IPS-NIHi11 (cell line): ENCODE data around the gene TLDC2.

Experiments
- DNase-seq: peaks from one replicate; pipeline ENCODE4 v3.0.0; 2012; ENCODE audit warnings: mixed read lengths, low spot score

Gene TLDC2

DNA sequence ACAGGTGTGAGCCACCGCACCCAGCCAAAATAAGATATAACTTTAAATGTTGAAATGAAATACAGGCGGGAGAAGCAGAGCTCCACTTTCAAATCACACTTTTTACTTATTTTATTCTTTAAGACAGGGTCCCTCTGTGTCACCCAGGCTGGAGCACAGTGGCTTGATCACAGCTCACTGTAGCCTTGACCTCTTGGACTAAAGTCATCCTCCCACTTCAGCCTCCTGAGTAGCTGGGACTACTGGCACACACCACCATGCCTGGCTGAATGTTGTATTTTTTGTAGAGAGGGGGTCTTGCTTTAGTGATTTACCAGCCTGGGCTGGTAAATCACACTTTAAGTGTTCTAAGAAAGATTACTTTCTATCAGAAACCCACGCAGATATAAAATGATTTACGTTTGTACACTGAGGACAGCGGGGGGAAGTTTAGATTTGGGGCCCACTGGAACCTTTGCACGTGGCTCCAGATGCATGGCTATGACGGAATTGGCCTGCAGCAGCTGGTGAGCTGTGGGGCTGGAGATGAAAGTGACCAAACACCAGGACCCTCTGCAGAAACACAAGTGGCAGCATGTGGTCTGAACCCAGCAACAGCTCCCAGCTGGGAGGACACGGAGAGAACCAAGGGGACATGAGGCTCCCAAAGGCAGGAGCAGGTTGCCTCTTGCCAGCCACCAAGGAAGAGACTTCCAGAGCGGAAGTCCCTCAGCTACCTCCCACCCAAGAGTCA is 26.4 kb upstream of the TLDC2 start:
- no peak for DNase-seq

DNA sequence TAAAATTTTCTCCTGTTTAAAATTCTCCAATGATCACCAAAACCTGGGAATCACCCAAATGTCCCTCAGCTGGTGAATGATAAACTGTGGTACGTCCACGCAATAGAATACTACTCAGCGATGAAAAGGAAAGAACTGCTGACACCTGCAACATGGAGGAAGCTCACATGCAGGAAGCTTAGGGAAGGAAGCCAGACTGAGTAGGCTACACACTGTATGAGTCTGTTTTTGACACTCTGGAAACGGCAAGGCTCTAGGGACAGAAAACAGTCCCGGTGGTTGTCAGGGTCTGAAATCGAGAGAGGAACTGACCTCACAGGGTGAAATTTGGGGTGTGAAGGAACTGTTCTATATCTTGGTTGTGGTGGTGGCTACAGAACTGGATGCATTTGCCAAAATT is 25.2 kb upstream of the TLDC2 start:
- no peak for DNase-seq

DNA sequence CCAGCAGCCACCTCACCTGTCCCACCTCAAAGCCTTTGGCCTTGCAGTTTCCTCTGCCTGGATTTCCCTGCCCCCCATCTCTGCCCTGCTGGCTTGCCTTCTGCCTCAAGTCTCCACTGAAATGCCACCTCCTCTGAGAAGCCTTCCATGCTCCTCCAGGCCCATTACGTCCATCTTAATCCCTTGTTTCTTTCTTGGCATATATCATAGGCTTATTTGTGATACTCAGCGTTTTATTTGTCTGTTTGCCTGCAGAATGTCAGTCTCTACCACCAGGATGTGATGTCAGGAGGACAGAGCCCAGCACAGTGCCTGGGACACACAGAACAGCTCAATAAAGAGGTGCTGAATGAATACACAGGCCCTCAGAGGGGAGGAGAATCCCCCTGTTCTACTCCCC is 24.4 kb upstream of the TLDC2 start:
- no peak for DNase-seq

DNA sequence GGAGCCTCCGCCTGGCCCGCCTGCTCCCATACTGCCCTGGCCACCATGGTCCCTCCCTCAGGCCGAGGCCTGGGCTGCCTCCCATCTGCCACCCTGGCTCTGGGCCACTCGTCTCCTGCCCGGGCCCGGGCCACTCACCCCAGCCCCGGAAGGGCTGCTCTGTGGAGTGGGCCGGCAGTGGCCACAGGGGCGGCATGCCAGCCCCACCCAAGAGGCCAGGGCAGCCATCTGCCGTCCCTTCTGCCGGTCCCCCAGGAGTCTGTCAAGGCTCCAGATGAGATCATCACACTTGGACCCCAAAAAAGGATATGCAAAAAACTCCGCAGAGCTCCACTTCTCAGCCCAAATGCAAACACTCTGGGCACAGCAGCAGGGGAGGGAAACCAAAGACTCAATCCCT is 23.8 kb upstream of the TLDC2 start:
- no peak for DNase-seq

DNA sequence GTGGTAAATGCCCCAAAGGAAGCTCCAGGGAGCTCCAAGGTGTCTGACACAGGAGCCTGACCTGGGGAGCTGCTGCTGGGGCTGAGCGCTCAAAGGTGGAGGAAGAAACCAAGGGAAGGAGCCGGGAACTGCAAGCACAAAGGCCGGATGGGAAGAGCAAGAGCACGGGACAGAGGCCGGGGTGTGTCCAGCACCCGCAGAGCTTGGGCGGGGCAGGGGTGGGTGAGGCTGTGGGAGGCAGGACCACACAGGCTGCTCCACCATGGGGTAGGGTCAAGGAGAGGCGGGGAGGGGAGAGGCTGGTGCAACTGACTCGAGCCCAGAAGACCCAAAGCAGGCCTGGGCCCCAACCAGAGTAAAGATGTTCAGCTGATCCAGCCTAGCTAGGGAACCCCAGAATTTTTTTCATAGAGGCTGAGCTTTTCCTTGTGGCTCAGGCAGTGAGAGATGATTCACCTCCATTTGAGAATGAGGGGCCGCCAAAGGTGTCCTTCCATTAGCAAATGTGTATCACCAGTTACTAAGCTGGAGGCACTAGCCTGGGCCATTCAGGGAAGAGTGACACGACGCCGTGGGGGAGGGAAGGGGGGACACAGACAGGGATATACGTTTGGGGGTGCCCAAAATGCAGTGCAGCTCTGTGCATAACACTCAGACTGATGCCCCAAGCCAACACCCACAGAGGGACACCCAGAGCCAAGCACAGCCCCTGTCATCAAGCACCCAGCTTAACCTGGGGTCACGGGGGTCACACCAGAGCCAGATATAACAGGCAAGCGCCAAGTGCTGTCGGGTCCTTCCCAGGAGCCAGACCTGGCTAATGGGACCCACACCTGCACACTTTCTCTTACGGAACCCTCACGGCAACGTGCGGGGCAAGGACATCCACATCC is 21.3 kb upstream of the TLDC2 start:
- DNase-seq = no peak

DNA sequence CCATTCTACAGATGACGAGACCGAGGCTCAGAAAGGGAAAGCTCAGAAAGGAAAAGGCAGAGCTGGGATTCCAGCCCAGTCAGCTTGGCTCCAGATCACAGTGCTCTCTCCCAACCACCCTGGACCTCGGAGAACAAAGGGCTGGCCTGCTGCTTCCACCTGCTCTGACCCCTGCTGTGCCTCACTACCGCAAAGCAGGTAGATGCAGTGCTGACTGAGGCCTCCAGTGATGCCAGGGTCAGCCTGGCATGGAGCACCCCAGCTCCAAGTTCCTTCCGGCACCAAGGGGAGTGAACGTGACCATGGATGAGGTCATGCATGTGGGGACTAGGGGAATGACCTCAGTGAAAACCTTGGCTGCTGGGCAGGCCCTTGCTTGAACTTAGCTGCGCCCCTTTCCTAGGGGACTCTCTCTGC is 20.7 kb upstream of the TLDC2 start:
- DNase-seq = no peak

DNA sequence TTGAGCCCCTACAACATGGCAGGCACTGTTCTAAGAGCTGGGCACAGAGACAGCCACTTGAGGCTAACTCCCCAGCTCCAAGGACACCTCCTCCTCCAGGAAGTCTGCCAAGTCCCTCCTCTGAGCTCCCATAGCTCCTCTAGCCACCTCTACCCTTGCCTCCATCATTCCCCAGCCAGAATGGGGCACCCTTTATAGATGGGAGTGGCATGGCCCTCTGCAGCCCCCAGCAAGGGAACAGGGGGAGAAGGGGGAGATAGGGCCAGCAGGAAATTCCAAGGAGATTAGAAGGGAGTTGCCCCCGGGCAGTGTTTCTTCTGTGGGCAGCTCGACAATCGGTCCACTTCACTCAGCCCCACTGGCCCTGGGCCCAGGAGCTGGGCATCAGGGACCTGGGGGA is 19.7 kb upstream of the TLDC2 start:
- DNase-seq = no peak

DNA sequence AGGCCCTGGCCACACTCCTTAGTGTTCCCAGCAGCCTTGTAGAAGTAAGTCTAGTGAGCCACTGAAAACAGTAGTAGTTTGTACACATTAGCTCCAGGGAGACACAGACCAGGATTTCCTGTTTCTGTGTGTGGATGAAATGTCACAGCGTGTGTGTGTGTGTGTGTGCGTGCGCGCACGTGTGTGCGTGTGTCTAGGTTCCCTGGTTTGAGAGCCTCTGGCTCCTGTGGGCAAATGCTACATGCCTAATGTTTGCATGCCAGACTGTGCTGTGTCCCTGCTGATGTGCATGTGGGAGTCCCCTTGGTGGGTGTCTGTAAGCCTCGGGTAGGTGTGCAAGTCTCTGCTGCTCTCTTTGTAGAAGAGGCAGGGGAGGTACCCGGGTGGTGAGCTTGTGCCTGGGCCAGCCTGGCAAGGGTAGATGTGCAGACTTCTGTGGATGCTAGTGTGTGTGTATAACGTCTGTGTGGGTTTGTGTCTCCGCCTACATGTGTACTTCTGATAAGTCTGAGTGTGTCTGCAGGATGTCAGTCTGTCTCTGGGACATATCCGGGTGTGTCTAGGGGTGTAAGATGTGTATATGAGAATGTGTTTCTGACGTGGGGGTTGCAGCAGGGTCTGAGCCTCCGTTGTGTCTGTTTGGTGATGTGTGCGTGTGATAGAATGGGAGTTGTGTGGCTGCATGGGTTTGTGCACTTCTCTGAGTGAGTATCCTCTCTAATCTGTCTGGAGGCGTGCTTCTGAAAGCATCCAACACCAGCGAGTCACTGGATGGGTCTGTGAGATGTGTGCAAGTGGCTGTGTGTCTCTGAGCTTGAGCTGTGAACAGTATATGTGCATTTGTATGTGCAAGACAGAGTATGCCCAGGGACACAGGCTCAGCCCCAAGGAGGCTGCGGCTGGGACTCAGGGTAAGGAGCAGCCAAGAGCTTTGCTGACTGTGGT is 19.0 kb upstream of the TLDC2 start:
- DNase-seq = no peak

DNA sequence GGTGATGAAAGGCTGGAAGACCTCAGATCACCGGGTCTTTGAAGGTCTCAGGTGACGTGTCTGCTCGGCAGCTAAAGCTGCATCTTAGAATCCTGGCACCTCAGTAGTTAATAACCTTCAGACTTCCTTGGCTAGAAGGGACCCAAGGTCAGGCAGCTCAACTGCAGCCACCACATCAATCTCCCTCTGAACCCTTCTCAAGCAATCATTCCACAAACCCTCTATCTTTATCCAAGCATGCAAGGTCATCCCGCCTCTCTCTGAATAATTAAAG is 16.7 kb upstream of the TLDC2 start:
- no peak for DNase-seq

DNA sequence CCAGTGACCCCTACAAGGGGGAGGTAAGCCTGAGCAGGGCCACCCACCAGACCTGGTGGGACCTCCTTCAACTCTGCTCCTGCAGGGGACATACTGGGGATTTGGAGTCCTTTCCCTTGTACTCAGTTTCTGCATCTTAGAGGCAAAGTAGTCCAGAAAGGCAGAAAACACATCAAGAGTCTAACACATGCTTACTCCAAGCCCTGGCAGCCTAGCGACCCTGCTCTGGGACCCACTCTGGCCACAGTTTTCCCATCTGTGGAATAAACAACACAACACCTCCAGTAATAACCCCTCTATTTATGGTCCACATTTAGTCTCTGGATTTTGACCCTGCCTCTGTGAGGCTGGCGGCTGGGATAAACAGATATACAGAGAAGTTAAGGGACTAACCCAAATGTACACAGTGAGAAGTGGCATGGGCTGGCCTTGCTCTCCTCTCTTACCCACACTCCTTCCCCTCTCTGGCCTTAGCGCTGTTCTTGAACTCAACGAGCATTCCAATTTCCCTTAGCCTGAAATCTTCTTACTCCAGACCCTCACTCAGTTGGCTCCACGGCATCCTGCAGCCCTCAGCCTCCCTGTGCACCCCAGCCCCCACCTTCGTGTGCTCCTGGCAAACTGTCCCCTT is 16.1 kb upstream of the TLDC2 start:
- no peak for DNase-seq

DNA sequence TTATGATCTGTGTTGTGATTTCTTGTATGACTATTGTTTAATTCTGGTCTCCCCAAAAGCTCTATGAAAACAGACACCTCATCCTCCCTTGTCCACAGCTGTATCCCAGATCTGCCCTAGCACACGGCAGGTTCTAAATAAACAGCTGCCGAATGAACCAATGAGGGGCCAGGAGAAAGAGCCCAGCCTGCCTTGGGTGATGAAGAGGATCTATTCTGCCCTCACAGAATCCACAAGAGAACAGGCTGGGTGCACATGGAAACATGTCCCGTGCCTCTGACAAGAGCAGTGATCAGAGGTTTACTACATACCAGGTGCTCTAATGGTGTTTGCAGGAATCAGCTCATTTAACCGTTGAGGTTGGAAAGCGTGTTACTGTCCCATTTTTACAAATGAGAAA is 15.6 kb upstream of the TLDC2 start:
- no peak for DNase-seq

DNA sequence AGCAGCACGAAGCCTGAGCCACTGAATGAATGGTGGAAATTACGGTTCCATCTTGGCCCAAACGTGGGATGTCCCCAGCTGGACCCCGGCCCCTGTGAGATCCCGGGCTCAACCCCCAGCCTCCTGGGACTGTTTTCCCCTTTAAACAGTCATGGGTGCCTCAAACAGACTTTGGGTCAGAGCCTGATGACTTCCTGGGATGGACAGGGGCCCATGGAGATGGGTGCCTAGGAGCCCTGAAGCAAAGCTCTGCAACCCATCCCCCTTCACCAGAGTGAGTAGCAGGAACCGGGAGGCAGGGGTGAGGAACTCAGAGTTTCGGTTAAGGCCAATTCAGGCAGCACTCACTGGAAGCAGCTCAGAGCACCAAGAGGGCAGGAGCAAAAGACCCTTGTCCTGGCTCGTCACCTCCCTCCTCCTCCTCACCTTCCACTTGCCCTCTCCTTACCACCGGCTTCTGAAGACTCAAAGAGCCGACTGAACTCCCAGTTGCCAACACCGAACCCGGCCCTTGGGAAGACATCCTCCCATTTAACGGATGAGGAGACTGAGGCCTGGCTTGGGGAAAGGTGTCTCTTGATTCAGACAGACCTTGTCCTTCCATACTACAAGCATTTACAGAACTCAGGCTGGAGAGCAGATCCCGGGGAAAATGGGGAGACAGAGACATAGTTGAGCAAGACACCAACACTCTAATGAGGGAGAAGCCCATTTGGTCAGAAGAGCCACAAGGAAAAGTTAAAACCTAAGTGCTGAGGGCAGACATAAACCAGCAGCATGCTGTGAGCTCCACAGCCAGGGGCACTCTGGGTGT is 14.9 kb upstream of the TLDC2 start:
- no peak for DNase-seq

DNA sequence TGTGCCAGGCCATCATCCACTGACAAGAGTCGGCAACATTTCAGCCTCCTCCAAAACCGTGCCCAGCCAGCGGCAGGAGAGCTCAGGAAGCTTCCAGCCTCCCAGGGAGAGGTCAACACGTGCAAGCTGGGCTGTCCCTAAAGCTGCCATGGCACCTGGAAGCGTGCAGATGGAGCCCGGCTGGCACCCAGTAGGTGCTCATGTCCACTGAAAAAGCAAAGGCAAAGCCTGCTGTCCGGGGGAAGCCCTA is 14.4 kb upstream of the TLDC2 start:
- DNase-seq = no peak

DNA sequence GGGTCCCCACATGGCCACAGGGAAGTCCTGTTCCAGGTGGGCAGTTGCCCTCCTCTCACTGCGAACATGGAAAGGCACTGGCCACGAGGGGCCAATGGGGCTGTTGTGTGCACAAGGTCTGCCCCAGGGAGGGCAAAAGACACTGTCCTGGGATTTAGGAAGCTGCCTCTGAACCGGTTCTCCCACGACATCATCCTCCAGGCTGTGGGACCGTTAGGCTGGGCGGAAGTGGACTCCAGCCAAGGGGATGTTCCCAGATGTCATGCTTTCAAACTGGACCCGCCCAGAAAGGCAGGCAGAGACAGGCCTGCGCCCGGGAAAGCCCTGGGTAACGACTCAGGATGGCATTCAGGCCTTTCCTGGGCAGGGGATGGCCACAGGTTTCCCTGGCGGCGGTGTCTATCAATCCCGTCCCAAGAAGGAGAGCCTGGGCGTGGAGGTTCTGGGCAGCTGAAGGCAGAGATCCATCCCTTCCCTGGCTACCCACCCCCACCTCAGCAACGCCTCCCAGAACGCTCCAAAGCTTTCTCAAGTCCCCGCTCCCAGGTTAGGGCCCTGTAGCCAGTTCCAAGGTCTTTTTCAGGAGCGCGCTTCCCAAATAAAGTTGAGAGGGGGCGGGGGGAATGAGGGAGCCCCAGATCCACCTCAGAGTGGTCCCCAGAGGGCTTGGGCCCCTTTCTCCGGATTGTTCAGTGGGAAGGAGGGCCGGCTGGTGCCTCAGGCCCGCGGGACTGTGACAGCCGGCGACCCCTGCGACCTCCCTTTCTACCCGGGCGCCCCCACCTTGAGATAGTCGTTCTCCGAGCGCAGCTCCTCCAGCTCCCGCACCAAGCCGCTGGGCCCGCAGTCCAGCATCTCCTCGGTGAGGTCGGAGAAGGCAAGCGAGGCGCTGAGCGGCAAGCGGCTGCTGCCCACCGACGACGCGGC is 13.8 kb upstream of the TLDC2 start:
- DNase-seq = no peak

DNA sequence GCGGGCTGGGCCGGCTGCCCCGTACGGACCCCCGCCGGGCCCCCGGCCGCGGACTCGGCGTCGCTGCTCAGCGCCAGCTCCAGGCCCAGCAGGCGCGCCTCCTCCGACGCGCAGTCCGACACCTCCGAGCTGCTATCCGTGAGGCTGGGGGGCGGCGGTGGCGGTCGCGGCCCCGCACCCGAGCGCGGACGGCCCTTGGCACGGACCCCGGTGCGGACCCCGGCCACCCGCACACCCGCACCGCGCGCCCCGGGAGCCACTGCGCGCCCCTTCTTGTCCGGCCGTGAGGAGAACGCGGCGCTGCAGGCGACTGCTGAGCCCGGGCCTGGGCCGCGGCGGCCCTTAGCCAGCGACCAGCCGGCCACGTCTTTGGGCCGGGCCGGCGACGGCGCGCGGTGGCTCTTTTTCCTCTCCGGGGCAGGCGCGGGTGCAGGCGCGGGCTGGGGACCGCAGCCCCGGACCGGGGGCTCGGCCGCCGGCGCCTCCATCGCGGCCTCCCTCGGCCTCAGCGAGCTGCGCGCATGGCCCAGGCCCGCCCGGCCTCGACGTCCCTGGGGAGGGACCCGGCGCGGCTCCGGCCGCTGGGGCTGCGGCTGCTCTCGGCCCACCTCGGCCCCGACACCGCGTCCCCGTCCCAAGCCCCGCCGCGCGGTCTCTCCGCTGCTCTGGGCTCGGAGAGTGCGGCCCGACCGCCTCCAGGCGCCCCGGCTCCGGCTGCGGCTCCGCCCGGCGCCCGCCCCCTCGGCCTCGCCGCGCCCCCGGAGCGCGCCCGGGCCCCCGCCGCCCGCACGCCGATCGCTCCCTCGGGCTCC is 12.9 kb upstream of the TLDC2 start:
- DNase-seq = no peak

DNA sequence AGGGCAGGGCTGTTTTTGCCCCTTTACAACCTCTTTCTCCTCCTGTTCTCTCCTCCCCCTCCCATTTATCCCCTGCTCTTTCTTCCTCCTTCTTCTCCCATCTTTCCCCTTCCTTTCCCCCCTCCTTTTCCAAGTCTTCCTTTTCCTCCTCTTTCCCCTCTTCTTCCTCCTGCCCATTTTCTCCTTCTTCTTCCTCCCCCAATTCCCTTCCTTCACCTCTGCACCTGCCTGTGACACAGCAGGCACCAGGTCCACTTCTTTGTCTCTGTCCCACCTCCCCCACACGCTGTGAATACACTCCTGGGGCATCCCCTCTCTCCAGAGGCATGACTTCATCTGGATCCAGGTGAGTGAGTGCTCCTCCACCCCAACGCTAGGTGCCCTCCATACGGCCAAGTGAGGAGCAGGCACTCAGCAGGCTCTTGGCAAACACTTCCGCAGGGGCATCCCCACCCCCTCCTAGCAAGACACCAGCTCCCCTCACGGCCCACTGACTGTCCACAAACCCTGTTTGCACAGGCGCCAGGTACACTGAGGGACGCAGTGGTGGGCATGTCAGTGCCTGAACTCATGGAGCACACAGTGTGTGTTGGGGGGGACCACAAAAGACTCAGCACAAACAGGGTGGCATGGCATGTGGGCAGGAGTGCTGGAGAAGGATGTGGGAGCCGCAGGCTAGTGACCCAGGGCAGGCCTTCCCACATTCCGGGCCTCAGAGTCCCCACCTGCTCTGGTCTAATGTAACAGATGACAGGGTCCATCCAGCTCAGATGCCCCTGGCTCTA is 10.7 kb upstream of the TLDC2 start:
- DNase-seq = no peak

DNA sequence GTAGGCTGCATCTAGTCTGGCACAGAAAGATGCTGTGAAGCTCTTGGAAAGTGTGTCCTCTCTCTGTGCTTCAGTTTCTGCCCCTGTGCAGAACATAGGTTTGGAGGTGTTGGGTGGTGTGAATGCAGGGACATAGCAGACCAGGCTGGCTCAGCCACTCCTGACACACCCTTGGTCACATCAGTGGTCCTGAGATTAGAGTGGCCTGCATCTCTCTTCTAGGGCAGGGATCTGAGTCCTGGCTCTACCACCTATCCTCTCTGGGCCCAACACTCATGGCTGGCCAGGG is 10.1 kb upstream of the TLDC2 start:
- no peak for DNase-seq

DNA sequence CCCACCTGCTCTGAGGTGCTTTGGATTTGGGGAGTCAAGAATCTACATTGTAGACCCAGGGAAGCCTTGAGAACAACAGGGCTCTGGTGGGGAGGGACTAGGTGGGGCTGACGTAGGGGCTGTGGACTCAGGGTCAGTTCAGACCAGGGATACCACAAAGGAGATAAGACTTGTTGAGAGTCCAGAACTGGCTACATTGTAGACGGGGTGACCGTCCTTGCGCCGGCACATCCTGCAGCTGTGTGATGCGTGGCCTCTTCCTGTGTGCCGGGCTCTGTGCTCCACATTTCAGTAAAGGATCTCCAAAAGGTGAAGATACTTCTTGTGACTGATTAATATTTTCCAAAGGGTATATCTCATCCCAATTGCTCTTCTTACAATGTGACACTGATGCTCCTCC is 9.8 kb upstream of the TLDC2 start:
- no peak for DNase-seq
